Tibial artery (tissue), 4 donors: ENCODE results near the gene ANKRD40.

Source experiments
- DNase-seq, 2 donors: peaks; one replicate each; pipeline ENCODE4 v3.0.0-alpha.2; 2019
- H3K27ac ChIP-seq, 2 donors: fragments of 200-600 bp; sonication (generic) in 1 of 2; 1 replicate in 1 of 2; 2 replicates in 1 of 2; pipeline ENCODE4 v1.5.1; 2018 to 2019; ENCODE audit warnings: mild to moderate bottlenecking in 1 of 2
- H3K27me3 ChIP-seq, 2 donors: fragments of 200-600 bp; sonication (generic) in 1 of 2; one replicate each; pipeline versions ENCODE4 v1.5.1 to v1.6.0; 2016 to 2019
- H3K36me3 ChIP-seq, 3 donors: fragments of 200-600 bp; sonication (generic) in 2 of 3; one replicate each; pipeline ENCODE4 v1.5.1; 2016 to 2019; ENCODE audit warnings: mild to moderate bottlenecking in 2 of 3
- H3K4me1 ChIP-seq, 4 donors: fragments of 200-600 bp; sonication (generic) in 2 of 4; 1 replicate in 3 of 4; 2 replicates in 1 of 4; pipeline ENCODE4 v1.5.1; 2016 to 2019
- H3K4me3 ChIP-seq, 2 donors: fragments of 200-600 bp; sonication (generic) in 1 of 2; 1 replicate in 1 of 2; 2 replicates in 1 of 2; pipeline ENCODE4 v1.5.1; 2018 to 2019; ENCODE audit warnings: mild to moderate bottlenecking in 2 of 2
- H3K9me3 ChIP-seq, 3 donors: fragments of 200-600 bp; sonication (generic) in 1 of 3; one replicate each; pipeline ENCODE4 v1.5.1; 2016 to 2019
- intact Hi-C: fragments of 100-400 bp; cut with DNase I; formaldehyde crosslinking; loops from one replicate; pipeline ENCODE4 v1.15.0; 2023; ENCODE audit warnings: low total_unique reads
- TF ChIP-seq, protein P1 (sequence below), 2 experiments: fragments of 200-600 bp in 1 of 2; fragments of 450-650 bp in 1 of 2; IDR thresholded peaks; one replicate each; pipeline ENCODE4 v1.5.1; 2017 to 2019; ENCODE audit warnings: antibody characterized with exemption in 2 of 2, mild to moderate bottlenecking in 1 of 2, moderate library complexity in 1 of 2

Gene ANKRD40

DNA sequence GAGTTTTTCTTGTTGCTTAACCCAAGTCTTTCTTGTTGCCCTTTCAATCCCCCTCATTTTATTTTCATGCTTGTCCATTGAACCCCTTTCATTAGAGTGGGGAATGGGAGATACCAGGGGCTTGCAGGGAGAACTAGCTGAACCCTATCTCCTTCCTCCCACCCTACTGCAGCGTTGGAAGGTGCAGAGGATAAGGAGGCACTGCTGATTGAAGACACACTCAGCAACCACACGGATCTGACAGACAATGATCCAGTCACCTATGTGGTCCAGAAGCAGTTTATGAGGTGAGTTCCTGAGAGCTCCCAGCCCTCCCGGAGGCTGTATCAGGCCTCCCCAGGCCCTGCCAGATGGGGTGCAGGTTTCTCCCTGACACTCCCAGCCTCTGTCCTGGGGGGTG is 32.5 kb downstream of the ANKRD40 start:
- intact Hi-C loops, result no loop called here
- TF ChIP-seq, protein P1, sequence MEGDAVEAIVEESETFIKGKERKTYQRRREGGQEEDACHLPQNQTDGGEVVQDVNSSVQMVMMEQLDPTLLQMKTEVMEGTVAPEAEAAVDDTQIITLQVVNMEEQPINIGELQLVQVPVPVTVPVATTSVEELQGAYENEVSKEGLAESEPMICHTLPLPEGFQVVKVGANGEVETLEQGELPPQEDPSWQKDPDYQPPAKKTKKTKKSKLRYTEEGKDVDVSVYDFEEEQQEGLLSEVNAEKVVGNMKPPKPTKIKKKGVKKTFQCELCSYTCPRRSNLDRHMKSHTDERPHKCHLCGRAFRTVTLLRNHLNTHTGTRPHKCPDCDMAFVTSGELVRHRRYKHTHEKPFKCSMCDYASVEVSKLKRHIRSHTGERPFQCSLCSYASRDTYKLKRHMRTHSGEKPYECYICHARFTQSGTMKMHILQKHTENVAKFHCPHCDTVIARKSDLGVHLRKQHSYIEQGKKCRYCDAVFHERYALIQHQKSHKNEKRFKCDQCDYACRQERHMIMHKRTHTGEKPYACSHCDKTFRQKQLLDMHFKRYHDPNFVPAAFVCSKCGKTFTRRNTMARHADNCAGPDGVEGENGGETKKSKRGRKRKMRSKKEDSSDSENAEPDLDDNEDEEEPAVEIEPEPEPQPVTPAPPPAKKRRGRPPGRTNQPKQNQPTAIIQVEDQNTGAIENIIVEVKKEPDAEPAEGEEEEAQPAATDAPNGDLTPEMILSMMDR (IDR thresholded peaks at IDR 0.05), result no peak
- Histone ChIP-seq H3K27me3 (no peaks in the 10 kb centered on the region), H3K4me1 (no peaks in the 10 kb centered on the region), H3K27ac (no peak overlapping the region), H3K4me3 (no peak overlapping the region), H3K9me3 (no peaks in the 10 kb centered on the region), H3K36me3 (peaks cover 0 to 22% (median 0%) of the 10 kb centered on the region in 3 donors)
- peak in 1 of 2 donors; percentile 57 for DNase-seq

DNA sequence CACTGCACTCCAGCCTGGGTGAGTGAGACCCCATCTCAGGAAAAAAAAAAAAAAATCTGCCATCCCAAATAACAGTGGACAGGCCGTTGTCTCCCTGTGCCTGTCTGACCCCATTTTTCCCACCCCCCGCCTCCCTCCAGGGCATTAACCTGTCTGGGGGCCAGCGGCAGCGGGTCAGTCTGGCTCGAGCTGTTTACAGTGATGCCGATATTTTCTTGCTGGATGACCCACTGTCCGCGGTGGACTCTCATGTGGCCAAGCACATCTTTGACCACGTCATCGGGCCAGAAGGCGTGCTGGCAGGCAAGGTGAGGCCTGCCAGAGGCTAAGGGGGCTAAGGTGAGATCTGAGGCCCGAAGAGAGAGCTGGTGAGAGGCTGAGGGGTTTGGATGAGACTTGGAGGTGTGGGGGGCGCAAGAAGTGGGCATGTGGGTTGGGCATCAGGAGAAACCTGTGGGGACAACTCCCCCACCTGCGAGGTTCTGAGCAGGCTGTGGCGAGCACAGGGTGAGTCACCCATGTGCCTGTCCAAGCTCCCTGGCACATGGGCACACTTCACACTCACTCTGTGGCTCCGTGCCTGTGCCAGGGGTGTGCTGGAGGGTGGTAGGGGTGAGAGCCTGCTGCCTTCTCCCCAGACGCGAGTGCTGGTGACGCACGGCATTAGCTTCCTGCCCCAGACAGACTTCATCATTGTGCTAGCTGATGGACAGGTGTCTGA is 34.7 kb downstream of the ANKRD40 start:
- no peak overlapping the region for H3K27ac ChIP-seq
- TF ChIP-seq, protein P1 (IDR thresholded peaks at IDR 0.05), result no peak
- H3K4me3 ChIP-seq, result no peak overlapping the region
- H3K27me3 ChIP-seq, result no peaks in the 10 kb centered on the region
- no peaks in the 10 kb centered on the region for H3K4me1 ChIP-seq
- intact Hi-C loops, result no loop called here
- H3K36me3 ChIP-seq, result peaks cover 0 to 15% (median 0%) of the 10 kb centered on the region in 3 donors
- peak in 1 of 2 donors; percentile 70 for DNase-seq
- no peaks in the 10 kb centered on the region for H3K9me3 ChIP-seq

DNA sequence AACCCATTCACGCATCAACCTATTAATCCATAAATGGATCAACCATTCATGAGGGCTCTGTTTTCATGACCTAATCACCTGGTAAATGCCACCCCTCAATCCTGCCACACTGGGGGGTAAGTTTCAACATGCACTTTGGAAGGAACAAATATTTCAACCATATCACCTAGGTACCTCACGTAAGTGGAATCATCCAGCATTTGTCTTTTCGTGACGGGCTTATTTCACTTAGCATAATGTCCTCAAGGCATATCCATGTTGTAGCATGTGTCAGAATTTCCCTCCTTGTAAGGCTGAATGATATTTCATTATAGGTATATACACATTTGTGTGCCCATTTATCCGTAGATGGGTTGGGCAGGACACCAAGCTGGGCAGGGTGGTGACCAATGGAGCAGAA is 35.6 kb downstream of the ANKRD40 start:
- TF ChIP-seq, protein P1 (IDR thresholded peaks at IDR 0.05), result no peak
- Histone ChIP-seq H3K4me3 (no peak overlapping the region), H3K27ac (no peak overlapping the region), H3K9me3 (no peaks in the 10 kb centered on the region), H3K4me1 (no peaks in the 10 kb centered on the region), H3K36me3 (peaks cover 0 to 11% (median 0%) of the 10 kb centered on the region in 3 donors), H3K27me3 (no peaks in the 10 kb centered on the region)
- no peak for DNase-seq
- intact Hi-C loops, result no loop called here

DNA sequence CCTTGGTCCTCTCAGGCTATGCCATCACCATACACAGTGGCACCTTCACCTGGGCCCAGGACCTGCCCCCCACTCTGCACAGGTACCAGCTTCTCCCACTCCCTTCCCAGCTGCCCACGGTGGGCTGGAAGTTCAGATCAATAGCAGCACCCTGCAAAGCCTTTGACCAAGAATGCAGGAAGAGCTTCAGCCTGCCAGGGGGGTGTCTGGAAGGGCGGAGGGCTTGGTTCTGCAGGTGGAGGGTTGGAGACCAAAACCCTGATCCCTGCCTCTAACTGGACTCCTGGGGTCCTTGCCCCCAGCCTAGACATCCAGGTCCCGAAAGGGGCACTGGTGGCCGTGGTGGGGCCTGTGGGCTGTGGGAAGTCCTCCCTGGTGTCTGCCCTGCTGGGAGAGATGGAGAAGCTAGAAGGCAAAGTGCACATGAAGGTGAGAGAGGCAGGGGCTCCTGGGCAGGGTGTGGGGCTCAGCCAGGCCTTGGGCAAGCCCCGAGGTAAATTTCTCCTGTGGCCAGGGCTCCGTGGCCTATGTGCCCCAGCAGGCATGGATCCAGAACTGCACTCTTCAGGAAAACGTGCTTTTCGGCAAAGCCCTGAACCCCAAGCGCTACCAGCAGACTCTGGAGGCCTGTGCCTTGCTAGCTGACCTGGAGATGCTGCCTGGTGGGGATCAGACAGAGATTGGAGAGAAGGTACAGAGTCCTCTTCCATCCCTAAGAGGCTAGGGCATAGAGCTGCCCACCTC is 38.7 kb downstream of the ANKRD40 start:
- Histone ChIP-seq H3K9me3 (no peaks in the 10 kb centered on the region), H3K27me3 (no peaks in the 10 kb centered on the region), H3K4me3 (no peak overlapping the region), H3K36me3 (no peaks in the 10 kb centered on the region), H3K27ac (no peak overlapping the region), H3K4me1 (no peaks in the 10 kb centered on the region)
- intact Hi-C loops, result no loop called here
- TF ChIP-seq, protein P1 (IDR thresholded peaks at IDR 0.05), result no peak
- DNase-seq, result no peak

DNA sequence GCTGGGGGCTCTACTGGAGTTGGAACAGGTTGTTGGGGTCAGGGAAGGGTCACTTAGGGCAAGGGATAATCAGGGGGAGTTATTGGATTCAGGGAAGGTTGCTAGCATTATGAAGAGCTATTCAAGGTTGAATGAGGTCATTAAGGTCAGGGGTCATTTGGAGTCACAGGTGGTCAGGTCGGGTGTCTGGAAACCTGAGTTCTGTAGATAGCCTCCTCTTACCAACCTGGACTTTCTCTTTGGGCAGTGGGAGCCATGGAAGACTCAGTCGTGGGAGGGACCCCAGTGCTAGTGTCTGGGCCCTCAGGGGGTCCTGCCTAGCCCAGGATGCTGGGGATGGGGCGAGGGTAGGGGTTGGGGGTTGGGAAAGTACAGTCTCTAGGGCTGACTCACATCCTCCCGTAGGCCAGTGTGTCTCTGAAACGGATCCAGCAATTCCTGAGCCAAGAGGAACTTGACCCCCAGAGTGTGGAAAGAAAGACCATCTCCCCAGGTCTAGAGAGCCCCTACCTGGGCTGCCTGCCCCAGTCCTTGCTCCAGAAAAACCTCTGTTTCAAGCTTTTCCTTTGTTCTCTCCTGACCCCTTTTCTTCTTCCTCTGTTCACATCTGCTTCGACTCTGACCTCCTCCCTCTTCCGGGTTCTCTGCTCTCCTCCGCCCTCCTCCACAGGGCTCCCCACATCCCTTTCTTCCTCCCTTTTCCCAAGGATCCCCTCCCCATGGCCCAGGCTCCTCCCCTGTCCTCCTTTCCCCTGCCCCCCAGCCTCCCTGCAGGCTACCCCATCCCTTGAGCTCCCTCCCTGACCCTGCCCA is 39.5 kb downstream of the ANKRD40 start:
- no peak for DNase-seq
- H3K9me3 ChIP-seq, result no peaks in the 10 kb centered on the region
- intact Hi-C loops, result no loop called here
- H3K4me3 ChIP-seq, result no peak overlapping the region
- H3K27me3 ChIP-seq, result no peaks in the 10 kb centered on the region
- H3K36me3 ChIP-seq, result no peaks in the 10 kb centered on the region
- H3K4me1 ChIP-seq, result no peaks in the 10 kb centered on the region
- TF ChIP-seq, protein P1 (IDR thresholded peaks at IDR 0.05), result no peak
- H3K27ac ChIP-seq, result no peak overlapping the region
